GM12864 (cell line): ENCODE data around the gene LRRC32.

ENCODE experiments used
- DNase-seq: peaks from one replicate; pipeline ENCODE4 v3.0.0-alpha.2; 2011; ENCODE audit warnings: low read depth
- H3K4me3 ChIP-seq: 2 replicates; pipeline ENCODE4 v1.5.1; 2011; ENCODE audit warnings: mild to moderate bottlenecking, low read depth, low read length, control low read depth
- TF ChIP-seq, protein P1 (sequence below): IDR thresholded peaks from 2 replicates; pipeline ENCODE4 v1.5.1; 2011; ENCODE audit warnings: low read depth, mild to moderate bottlenecking, moderate library complexity, low read length, control low read depth, inconsistent platforms; ENCODE audit errors: missing control alignments

Gene LRRC32

DNA sequence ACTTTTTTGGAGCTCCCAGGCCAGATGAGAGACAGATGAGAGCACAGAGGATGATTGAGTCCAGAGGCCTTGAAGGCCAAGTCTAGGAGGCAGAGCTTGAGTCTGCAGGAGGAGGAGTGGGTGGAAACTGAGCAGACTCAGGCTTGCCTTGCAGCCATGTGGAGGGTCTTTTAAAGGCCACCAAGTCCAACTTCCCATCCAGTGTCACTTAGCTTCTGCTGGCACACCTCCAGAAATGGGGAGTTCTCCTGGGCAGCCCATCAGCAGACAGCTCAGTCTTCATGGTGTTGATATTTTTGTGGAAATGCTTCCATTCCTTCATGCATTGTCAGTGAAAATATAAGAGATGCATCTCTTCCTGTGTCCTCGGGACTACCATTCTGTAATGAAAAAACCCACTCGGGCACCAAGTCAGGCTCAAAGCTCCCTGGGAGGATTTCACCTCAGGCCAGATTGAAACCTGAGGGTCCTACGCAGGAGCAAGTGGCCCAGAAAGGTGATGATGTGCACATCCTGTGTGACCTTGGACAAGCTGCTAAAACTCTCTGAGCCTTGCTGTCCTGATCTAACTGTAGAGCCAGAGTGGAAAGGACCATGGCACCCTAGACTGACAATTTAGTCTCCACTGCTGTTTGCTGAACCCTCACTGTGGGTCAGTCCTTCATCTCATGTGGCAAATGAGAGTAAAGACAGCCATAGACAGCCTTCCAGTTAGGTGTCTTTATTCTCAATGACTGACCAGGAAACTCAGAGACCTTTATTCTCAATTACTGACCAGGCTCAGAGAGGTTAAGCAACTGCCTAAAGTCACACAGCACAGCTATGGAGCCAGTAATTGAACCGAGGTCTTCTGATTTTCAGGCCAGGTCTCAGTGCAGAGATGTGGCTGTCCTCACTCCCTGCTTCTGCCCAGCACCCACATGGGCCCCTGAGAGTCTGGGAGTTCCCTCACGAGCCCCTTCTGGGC, 2.9 kb upstream of the LRRC32 start:
- TF ChIP-seq, protein P1, sequence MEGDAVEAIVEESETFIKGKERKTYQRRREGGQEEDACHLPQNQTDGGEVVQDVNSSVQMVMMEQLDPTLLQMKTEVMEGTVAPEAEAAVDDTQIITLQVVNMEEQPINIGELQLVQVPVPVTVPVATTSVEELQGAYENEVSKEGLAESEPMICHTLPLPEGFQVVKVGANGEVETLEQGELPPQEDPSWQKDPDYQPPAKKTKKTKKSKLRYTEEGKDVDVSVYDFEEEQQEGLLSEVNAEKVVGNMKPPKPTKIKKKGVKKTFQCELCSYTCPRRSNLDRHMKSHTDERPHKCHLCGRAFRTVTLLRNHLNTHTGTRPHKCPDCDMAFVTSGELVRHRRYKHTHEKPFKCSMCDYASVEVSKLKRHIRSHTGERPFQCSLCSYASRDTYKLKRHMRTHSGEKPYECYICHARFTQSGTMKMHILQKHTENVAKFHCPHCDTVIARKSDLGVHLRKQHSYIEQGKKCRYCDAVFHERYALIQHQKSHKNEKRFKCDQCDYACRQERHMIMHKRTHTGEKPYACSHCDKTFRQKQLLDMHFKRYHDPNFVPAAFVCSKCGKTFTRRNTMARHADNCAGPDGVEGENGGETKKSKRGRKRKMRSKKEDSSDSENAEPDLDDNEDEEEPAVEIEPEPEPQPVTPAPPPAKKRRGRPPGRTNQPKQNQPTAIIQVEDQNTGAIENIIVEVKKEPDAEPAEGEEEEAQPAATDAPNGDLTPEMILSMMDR: no peak
- no peak for DNase-seq
- no peak overlapping the region for H3K4me3 ChIP-seq

DNA sequence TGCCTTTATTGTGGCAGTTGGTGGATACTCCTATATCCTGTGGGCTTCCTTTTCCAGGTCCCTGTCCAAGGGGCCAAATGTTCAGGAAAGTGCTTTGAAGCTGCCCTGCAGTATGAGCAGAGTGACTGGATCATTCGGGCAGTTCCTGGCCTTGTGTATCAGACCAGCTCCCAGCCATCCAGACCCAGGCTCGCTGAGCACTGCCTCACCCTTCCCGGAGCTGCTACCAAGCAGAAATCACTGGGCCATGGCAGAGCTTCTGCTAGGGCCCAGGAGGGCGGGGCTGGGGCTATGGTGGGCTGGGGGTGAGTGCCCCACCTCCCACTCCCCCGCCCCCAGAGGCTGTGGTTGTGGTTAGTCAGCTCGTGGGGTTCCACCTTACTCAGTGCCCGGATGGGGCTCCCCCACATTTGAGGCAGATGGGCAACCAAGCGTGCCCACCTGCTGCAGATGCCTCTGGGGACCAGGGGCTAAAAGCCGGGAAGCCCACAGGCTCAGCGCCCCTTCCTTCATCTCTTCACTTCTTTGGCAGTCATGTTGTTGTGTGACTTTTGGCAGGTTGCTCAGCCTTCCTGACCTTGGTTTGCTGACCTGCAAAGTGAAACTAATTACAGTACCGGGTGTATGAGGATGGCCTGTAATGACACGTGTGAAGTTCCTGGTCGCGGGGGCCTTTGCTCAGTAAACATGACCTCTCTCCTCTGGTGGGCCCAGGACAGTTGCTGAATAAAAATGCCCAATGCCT, 2.1 kb upstream of the LRRC32 start:
- TF ChIP-seq, protein P1: no peak
- H3K4me3 ChIP-seq: no peak overlapping the region
- DNase-seq: peak; percentile 56

DNA sequence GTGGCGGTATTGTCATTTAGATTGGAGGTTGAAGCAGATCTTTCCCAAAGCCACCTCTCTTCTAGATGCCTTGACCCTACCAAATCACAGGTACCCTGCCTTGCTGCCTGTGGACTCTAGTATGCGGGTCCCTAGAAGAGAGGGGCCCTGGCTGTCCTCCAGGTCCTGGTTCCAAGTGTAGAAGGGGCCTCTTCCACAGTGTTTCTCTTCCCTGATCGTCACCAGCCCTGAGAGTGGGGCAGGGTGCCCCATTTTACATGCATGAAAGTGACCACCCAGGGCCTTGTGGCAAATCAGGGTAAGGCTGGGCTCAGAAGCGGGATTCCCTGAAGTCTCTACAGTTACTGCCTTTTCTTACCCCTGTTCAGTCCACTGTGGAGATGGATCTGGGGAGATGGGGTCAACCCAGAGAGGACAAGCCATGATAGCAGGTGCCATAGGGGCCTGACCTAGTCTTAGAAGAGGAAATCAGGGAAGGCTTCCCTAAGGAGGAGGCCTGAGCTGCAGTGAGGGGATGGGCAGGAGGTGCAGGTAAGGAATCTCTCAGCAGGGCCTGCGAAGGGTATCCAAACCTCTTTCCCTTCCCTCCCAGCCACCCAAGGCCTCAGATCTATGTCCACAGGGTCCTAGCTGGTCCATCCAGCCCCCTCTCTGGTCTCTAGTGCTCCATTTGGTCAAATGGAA, 1.2 kb upstream of the LRRC32 start:
- H3K4me3 ChIP-seq: no peak overlapping the region
- DNase-seq: no peak
- TF ChIP-seq, protein P1: no peak

DNA sequence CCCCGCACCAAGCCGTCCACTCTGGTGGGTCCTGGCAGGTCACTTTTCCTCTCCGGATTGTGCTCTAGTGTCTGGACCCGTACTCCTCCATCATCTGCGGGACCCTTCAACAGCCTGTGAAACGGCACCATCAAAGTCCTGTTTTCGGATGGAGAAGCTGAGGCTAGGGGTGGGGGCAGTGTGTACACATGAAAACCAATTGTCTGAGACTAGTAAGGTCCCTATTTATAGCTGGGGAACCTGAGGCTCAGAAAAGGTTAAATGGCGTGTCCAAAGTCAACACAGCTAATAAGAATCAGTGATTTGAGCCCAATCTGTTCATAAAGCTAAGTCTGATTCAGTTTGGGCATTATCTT, 668 bp upstream of the LRRC32 start:
- H3K4me3 ChIP-seq: peak overlapping the region; percentile 54
- TF ChIP-seq, protein P1: no peak
- no peak for DNase-seq

DNA sequence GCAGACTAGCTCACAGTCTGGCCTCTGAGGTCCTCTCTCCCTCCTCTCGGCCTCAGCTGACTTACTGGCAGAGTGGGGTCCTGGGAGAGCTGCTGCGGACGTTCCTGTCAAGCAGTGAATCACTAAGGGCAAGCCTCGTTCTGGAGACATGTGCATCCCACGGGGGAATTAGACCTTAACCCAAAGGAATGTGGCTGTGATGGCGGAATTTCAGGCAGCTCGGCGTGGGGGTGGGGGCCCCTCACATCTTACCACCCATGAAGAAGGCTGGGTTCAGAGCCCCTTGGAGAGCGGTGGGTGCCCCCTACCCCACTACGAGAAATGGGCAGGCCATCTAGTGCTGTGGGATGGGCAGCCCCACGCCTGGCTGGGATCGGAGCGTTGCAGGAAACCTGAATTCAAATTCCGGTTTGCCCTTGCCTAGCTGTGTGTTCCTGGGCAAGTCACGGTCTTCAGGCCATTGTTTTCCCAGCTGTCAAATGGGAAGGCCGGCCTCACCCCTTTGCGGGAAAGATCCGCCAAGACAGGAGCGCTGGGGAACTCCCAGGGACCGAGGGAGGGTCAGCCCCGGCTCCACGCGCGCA, 554 bp downstream of the LRRC32 start:
- peak overlapping the region; percentile 54 for H3K4me3 ChIP-seq
- DNase-seq: no peak
- TF ChIP-seq, protein P1: no peak

DNA sequence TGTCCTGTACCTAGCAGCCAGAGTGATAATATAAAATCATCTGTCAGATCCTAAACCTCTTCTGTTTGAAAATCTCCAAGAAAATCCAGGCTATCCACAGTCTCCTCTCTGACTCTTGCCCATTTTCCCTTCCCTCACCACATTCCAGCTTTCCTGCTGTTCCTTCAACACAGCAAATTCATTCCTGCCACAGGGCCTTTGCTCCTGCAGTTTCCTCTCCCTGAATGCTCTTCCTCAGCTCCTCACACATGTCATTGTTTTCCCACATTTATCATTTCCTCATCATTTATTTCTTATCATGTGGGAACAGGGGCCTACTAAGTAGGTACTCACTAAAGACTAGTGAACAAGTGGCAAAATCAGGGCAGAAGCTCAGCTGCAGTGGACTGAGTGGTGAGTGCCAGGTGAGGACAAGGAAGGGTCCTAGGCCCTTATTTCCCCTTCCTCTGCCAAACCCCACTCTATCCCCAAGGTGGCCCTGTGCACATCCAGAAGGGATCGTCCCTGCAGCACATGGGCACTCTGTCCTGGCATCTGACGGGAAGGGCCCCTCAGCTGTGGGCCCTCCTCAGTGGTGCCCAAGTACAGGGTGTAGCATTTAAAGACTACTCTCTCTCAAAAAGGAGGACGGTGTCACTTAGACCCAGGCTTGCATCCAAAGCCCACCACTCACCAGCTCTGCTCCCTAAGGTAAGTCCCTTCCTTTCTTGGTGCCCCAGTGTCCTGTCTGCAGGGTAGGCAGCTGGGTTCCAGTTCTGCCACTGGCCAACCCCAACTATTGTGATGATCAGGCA, 2.0 kb downstream of the LRRC32 start:
- H3K4me3 ChIP-seq: no peak overlapping the region; the same call in 1 of the 2 replicates
- TF ChIP-seq, protein P1: no peak
- no peak for DNase-seq
